H9 (cell line): ENCODE data around the gene DNAAF1. TPM values are rescaled to one million over a fixed set of nuclear protein-coding genes. Genes with fewer than 3 reads are reported as not detected.

Experiments used
- DNase-seq: peaks from one replicate; pipeline ENCODE4 v3.0.0-alpha.2; 2017
- H2AFZ ChIP-seq: one replicate; pipeline ENCODE4 v1.6.1; 2013; ENCODE audit warnings: mild to moderate bottlenecking, low read length, control low read depth, moderate library complexity
- H2AK5ac ChIP-seq: 2 replicates; pipeline ENCODE4 v1.6.1; 2013; ENCODE audit warnings: low read length, control low read depth, mixed read lengths; ENCODE audit not compliant: insufficient read length
- H2BK120ac ChIP-seq: one replicate; pipeline ENCODE4 v1.6.1; 2013; ENCODE audit warnings: low read depth, mild to moderate bottlenecking, low read length, control low read depth, inconsistent platforms; ENCODE audit not compliant: poor library complexity, severe bottlenecking
- H2BK12ac ChIP-seq: 2 replicates; pipeline ENCODE4 v1.6.1; 2013; ENCODE audit warnings: low read length, control low read depth, mixed read lengths, low read depth; ENCODE audit not compliant: insufficient read length
- H2BK15ac ChIP-seq: 2 replicates; pipeline ENCODE4 v1.6.1; 2013; ENCODE audit warnings: low read depth, low read length, control low read depth
- H2BK20ac ChIP-seq: one replicate; pipeline ENCODE4 v1.6.1; 2013; ENCODE audit warnings: low read depth, mild to moderate bottlenecking, low read length, control low read depth, inconsistent platforms; ENCODE audit not compliant: poor library complexity, severe bottlenecking
- H2BK5ac ChIP-seq: 2 replicates; pipeline ENCODE4 v1.6.1; 2013; ENCODE audit warnings: low read length, control low read depth, mixed read lengths; ENCODE audit not compliant: insufficient read length
- H3K14ac ChIP-seq: 2 replicates; pipeline ENCODE4 v1.6.1; 2013; ENCODE audit warnings: low read length, control low read depth; ENCODE audit not compliant: insufficient read depth
- H3K18ac ChIP-seq: 2 replicates; pipeline ENCODE4 v1.6.1; 2013; ENCODE audit warnings: low read depth, mild to moderate bottlenecking, mixed read lengths, low read length, control low read depth; ENCODE audit not compliant: insufficient read length
- H3K23ac ChIP-seq: 2 replicates; pipeline ENCODE4 v1.6.1; 2013; ENCODE audit warnings: low read length, control low read depth, mixed read lengths, low read depth; ENCODE audit not compliant: insufficient read length
- H3K23me2 ChIP-seq: 2 replicates; pipeline ENCODE4 v1.6.1; 2013; ENCODE audit warnings: low read depth, mild to moderate bottlenecking, mixed read lengths, low read length, control low read depth; ENCODE audit not compliant: insufficient read length, poor library complexity, severe bottlenecking
- H3K27ac ChIP-seq: 2 replicates; pipeline ENCODE4 v1.5.1; 2013; ENCODE audit warnings: low read length, control low read depth, mixed read lengths, low read depth; ENCODE audit not compliant: insufficient read length
- H3K27me3 ChIP-seq: 2 replicates; pipeline ENCODE4 v1.6.1; 2013; ENCODE audit warnings: low read length, control low read depth, inconsistent platforms; ENCODE audit not compliant: insufficient read depth
- H3K4ac ChIP-seq: 2 replicates; pipeline ENCODE4 v1.6.1; 2013; ENCODE audit warnings: low read depth, mild to moderate bottlenecking, control low read depth, inconsistent platforms, low read length, moderate library complexity
- H3K4me1 ChIP-seq: 2 replicates; pipeline ENCODE4 v1.6.1; 2013; ENCODE audit warnings: low read length, control low read depth, inconsistent platforms; ENCODE audit not compliant: insufficient read depth
- H3K4me2 ChIP-seq: 2 replicates; pipeline ENCODE4 v1.6.1; 2013; ENCODE audit warnings: low read length, control low read depth, mixed read lengths; ENCODE audit not compliant: insufficient read length, insufficient read depth
- H3K56ac ChIP-seq: 2 replicates; pipeline ENCODE4 v1.6.1; 2013; ENCODE audit warnings: low read depth, mild to moderate bottlenecking, mixed read lengths, low read length, control low read depth; ENCODE audit not compliant: insufficient read length
- H3K79me1 ChIP-seq: 2 replicates; pipeline ENCODE4 v1.6.1; 2013; ENCODE audit warnings: low read depth, mild to moderate bottlenecking, moderate library complexity, low read length, control low read depth, inconsistent platforms; ENCODE audit not compliant: insufficient read depth, poor library complexity, severe bottlenecking
- H3K79me2 ChIP-seq: 2 replicates; pipeline ENCODE4 v1.6.1; 2013; ENCODE audit warnings: low read length, control low read depth, inconsistent platforms; ENCODE audit not compliant: insufficient read depth
- H3K9ac ChIP-seq: 2 replicates; pipeline ENCODE4 v1.6.1; 2013; ENCODE audit warnings: low read length, control low read depth, mixed read lengths; ENCODE audit not compliant: insufficient read length; ENCODE audit errors: extremely low read depth
- H3K9me3 ChIP-seq: one replicate; pipeline ENCODE4 v1.6.1; 2013; ENCODE audit warnings: low read depth, low read length, inconsistent platforms; ENCODE audit not compliant: control insufficient read depth
- H3T11ph ChIP-seq: one replicate; pipeline ENCODE4 v1.6.1; 2013; ENCODE audit warnings: mild to moderate bottlenecking, low read length, control low read depth, inconsistent platforms
- H4K20me1 ChIP-seq: one replicate; pipeline ENCODE4 v1.6.1; 2013; ENCODE audit not compliant: control insufficient read depth, insufficient read length, insufficient read depth
- H4K5ac ChIP-seq: 2 replicates; pipeline ENCODE4 v1.6.1; 2013; ENCODE audit warnings: low read depth, mild to moderate bottlenecking, mixed read lengths, low read length, control low read depth; ENCODE audit not compliant: insufficient read length
- H4K8ac ChIP-seq: replicated peaks from 2 replicates; pipeline ENCODE4 v1.6.1; 2013; ENCODE audit warnings: low read length, control low read depth, mixed read lengths, low read depth; ENCODE audit not compliant: insufficient read length
- H4K91ac ChIP-seq: 2 replicates; pipeline ENCODE4 v1.6.1; 2013; ENCODE audit warnings: low read depth, mild to moderate bottlenecking, moderate library complexity, mixed read lengths, low read length, control low read depth; ENCODE audit not compliant: insufficient read length
- H3K27ac Mint-ChIP-seq, 3 experiments: 2 replicates in 2 of 3; 3 replicates in 1 of 3; pipeline ENCODE4 v1.8.0; 2020 to 2021; ENCODE audit warnings: mixed read lengths in 3 of 3, mild to moderate bottlenecking in 1 of 3, moderate library complexity in 1 of 3
- H3K27me3 Mint-ChIP-seq: 2 replicates; pipeline ENCODE4 v1.8.0; 2021; ENCODE audit warnings: low read depth, mild to moderate bottlenecking, moderate library complexity, mixed read lengths
- H3K36me3 Mint-ChIP-seq, 3 experiments: 2 replicates in 2 of 3; 3 replicates in 1 of 3; pipeline ENCODE4 v1.8.0; 2020 to 2021; ENCODE audit warnings: low read depth in 3 of 3, mixed read lengths in 3 of 3; ENCODE audit not compliant: insufficient read depth in 1 of 3
- H3K4me1 Mint-ChIP-seq, 2 experiments: 2 replicates each; pipeline ENCODE4 v1.8.0; 2020; ENCODE audit warnings: mixed read lengths in 2 of 2
- H3K4me3 Mint-ChIP-seq, 2 experiments: 2 replicates in 1 of 2; 3 replicates in 1 of 2; pipeline ENCODE4 v1.8.0; 2020 to 2021; ENCODE audit warnings: mild to moderate bottlenecking in 2 of 2, mixed read lengths in 2 of 2, moderate library complexity in 1 of 2
- H3K9me3 Mint-ChIP-seq, 2 experiments: 2 replicates in 1 of 2; 3 replicates in 1 of 2; pipeline ENCODE4 v1.8.0; 2020; ENCODE audit warnings: mild to moderate bottlenecking in 2 of 2, mixed read lengths in 2 of 2, moderate library complexity in 1 of 2
- WGBS: extraction: QIAGEN DNeasy Blood & Tissue Kit; methylation state at CpG from one replicate; pipeline ENCODE4 v1.1.7; 2013; ENCODE audit warnings: missing lambda C conversion rate, low lambda C conversion rate, mixed read lengths; ENCODE audit not compliant: insufficient read length; ENCODE audit errors: extremely low coverage; 5-methylcytosine and 5-hydroxymethylcytosine counted together
- total RNA-seq: library from RNA; stranded (reverse); gene quantifications from 2 replicates; pipeline ENCODE4 v1.2.1, GENCODE V29; 2021
- TF ChIP-seq, protein P1 (sequence below): fragments of 200-600 bp; sonication (generic); conservative IDR thresholded peaks from 3 replicates; pipeline ENCODE4 v1.8.0; 2021; ENCODE audit warnings: antibody characterized with exemption, mild to moderate bottlenecking

The DNAAF1 gene
- total RNA-seq, 1 experiment from 2014 or later = not detected

DNA sequence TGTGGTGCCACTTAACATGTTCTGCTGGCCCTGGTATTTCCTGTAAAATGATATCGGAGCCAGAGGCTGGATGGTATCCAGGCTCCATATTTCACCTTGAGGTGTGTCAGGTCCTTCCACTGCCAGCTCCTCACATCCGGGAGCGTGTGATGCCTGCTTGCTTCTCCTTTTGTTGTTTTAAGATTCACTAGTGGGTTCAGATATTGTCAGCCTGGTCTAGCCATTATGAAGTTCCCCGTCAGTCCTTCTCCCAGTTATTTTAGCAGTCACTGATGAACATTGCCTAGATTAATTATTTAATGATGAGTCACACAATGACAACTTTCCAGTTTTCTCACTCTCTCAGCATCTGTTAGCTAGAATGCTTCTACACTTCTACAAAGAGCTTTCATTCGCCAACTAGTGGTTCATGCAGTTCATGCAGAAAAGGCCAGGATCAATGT is 11.3 kb downstream of the DNAAF1 start:
- Histone ChIP-seq H2BK120ac (no peak overlapping the region), H4K91ac (no peak overlapping the region), H3K9me3 (no peaks in the 10 kb centered on the region), H2BK20ac (no peak overlapping the region), H3K79me2 (no peaks in the 10 kb centered on the region), H2BK15ac (no peak overlapping the region), H3K4ac (no peak overlapping the region), H3K27ac (no peak overlapping the region), H4K20me1 (no peaks in the 10 kb centered on the region), H2BK12ac (no peak overlapping the region), H3K23ac (no peak overlapping the region), H4K8ac (no peak overlapping the region), H3K4me2 (no peak overlapping the region), H3K9ac (no peak overlapping the region), H3K18ac (no peak overlapping the region), H4K5ac (no peak overlapping the region), H3K79me1 (no peaks in the 10 kb centered on the region), H3K56ac (no peak overlapping the region), H2AK5ac (no peak overlapping the region), H3K23me2 (no peaks in the 10 kb centered on the region), H3K14ac (no peak overlapping the region), H3K27me3 (no peaks in the 10 kb centered on the region), H2BK5ac (no peak overlapping the region), H3K4me1 (no peaks in the 10 kb centered on the region), H2AFZ (no peak overlapping the region), H3T11ph (no peak overlapping the region)
- no peak overlapping the region; a peak in 1 of 7 replicates for H3K27ac Mint-ChIP-seq
- peaks cover 5% of the 10 kb centered on the region for H3K27me3 Mint-ChIP-seq
- TF ChIP-seq, protein P1, sequence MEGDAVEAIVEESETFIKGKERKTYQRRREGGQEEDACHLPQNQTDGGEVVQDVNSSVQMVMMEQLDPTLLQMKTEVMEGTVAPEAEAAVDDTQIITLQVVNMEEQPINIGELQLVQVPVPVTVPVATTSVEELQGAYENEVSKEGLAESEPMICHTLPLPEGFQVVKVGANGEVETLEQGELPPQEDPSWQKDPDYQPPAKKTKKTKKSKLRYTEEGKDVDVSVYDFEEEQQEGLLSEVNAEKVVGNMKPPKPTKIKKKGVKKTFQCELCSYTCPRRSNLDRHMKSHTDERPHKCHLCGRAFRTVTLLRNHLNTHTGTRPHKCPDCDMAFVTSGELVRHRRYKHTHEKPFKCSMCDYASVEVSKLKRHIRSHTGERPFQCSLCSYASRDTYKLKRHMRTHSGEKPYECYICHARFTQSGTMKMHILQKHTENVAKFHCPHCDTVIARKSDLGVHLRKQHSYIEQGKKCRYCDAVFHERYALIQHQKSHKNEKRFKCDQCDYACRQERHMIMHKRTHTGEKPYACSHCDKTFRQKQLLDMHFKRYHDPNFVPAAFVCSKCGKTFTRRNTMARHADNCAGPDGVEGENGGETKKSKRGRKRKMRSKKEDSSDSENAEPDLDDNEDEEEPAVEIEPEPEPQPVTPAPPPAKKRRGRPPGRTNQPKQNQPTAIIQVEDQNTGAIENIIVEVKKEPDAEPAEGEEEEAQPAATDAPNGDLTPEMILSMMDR = peak; percentile 36; the same call in 2 of the 3 replicates
- no peak overlapping the region for H3K4me3 Mint-ChIP-seq
- no peaks in the 10 kb centered on the region for H3K36me3 Mint-ChIP-seq
- no peak for DNase-seq
- H3K9me3 Mint-ChIP-seq = no peaks in the 10 kb centered on the region
- WGBS = no CpG with 5 or more reads among the region's 5 CpGs
- peaks cover 0 to 12% of the 10 kb centered on the region in 2 experiments; a peak in 2 of 4 replicates for H3K4me1 Mint-ChIP-seq
